Stimulated activated CD8-positive, alpha-beta memory T cell treated with anti-CD3 and anti-CD28 coated beads, Interleukin-2, amount 100 ng/mL, for 48 hours (primary cell): ENCODE measurements around the gene URM1.

ENCODE experiments used
- DNase-seq, 2 donors: peaks; one replicate each; pipeline ENCODE4 v3.0.0-alpha.2; 2020; ENCODE audit warnings: low read depth in 2 of 2

URM1 gene

GRCh38 chr9:128385496-128386460 is 14.6 kb downstream of the URM1 start:
- no peak for DNase-seq

GRCh38 chr9:128388150-128388549 is 17.0 kb downstream of the URM1 start:
- no peak for DNase-seq

- no peak for DNase-seq
Observed at GRCh38 chr9:128389395-128390149, 18.4 kb downstream of the URM1 start.

- DNase-seq, result no peak
Observed at GRCh38 chr9:128390150-128390812, 19.1 kb downstream of the URM1 start.

- DNase-seq, result no peak
Observed at GRCh38 chr9:128390813-128391711, 19.9 kb downstream of the URM1 start.

- no peak for DNase-seq
Observed at GRCh38 chr9:128391956-128392301, 20.8 kb downstream of the URM1 start.

DNA sequence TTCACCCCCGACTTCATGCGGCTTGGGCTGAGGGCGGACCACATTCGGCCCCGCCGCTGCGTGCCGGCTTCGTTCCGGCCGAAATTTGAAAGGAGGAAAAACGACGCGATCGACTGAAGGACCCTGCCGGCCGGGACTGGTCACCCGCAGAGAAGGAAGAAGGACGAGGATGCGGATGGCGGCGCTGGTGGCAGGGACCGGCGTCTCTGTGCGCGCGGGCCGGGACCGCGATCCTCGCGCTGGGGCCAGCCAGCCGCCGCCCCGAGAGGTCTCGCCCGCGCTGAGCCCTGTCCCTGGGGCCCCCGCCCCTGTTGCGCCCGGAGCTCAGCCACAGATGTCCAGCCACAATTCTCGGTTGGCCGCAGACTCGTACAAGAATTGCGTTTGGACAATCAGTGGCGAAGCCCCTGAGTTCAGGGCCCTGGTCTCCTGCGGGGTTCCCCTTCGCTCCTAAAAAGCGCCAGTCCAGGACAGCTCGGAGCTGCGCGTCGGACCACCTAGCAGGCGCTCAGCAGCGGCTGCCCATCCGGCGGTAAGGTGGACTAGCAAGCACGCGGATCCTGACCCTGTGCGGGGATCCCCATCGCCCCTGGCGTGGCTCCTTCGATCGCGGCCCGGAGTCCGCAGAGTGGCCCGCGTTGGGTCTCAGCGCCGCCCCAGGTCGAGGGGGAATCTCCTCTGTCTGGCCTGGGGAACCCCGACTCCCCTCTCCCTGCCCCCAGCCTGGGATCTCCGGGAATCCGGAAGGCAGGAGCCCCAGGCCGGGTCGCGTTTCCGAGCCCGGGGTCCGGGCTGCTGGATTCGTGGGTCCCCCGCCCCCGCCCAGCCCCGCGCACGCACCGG is 21.3 kb downstream of the URM1 start:
- DNase-seq, result no peak

GRCh38 chr9:128393145-128393775 is 22.1 kb downstream of the URM1 start:
- DNase-seq, result no peak

- no peak for DNase-seq
Observed at GRCh38 chr9:128393970-128394369, 22.8 kb downstream of the URM1 start.

- DNase-seq, result no peak
Observed at GRCh38 chr9:128394379-128395168, 23.4 kb downstream of the URM1 start.

DNA sequence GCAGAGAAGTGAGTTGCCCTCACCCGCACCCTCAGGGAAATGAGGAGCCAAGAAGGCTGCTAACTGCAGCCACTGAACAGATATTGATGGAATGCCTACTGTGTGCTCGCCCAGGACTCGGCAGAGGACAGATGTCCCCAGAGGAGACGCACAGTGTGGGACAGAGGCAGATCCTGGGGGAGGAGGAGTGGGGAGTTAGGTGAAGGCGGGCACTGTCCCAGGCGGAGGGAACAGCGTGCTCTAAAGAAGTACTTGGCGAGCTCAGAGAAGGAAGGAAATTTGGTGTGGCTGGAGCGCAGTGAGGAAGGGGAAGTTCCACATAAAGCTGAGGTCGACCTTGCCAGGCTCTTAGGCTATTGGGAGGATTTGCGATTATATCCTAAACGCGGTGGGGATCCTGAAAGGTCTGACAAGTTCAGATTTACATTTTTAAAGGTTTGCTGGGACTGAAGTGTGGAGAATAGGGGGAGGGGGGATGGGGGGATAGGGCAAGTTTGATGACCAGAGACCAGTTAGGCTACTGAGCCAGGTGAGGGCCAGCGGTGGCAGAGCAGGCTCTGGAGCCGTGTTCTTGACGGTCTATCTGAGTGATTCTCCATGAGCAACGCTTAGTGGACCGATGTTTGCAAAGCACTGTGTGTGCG is 25.9 kb downstream of the URM1 start:
- DNase-seq, result no peak

DNA sequence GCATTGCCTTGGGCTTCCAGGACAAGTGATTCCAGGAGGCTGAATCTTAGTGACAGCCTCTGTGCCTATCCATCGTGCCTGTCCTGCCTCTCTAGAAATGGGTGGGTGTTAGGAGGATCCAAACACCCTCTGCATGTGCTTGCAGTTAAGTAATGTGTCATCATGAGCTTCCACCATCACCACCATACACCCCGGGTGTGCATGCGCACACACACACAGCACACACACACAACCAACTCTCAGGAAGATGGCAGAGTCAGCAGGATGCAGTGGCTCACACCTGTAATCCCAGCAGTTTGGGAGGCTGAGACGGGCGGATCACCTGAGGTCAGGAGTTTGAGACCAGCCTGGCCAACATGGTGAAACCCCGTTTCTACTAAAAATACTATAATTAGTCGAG is 26.7 kb downstream of the URM1 start:
- DNase-seq, result no peak

GRCh38 chr9:128399861-128400260 is 28.7 kb downstream of the URM1 start:
- DNase-seq, result no peak

GRCh38 chr9:128404560-128404959 is 33.4 kb downstream of the URM1 start:
- no peak for DNase-seq

DNA sequence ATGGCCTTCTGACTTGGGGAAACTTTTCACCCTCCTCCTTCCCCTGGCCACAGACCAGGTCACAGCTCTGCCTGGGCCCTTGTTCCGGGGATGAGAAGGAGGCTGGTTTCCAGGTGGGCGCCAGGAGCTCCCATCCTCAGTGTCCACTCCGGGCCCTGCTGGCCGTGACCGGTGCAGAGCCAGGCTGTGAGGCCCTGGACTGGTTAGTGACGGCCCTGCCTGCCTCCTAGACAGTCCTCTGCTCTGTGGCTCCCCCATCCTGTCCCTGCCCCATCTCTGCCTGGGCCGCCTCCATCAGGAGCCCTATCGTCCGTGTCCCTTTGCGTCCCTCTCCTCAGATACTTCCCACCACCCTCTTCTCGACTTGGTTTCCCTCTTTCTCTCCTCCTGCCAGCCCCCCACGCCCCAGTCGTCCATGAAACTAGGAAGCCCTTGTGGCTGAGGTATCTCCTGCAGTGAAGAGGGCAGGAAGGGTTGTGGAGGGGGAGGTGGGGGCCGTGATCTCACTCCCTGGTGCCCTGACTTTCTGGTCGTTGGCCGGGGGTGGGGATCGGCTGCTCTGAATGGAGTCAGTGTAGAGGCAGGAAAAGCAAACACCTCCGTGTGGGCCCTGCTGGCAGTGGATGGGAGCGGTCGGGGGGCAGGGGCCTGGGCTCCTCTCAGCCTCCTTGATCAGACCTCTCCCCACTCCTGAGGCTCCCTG is 34.1 kb downstream of the URM1 start:
- DNase-seq, result no peak

GRCh38 chr9:128405780-128406171 is 34.6 kb downstream of the URM1 start:
- DNase-seq, result no peak

DNA sequence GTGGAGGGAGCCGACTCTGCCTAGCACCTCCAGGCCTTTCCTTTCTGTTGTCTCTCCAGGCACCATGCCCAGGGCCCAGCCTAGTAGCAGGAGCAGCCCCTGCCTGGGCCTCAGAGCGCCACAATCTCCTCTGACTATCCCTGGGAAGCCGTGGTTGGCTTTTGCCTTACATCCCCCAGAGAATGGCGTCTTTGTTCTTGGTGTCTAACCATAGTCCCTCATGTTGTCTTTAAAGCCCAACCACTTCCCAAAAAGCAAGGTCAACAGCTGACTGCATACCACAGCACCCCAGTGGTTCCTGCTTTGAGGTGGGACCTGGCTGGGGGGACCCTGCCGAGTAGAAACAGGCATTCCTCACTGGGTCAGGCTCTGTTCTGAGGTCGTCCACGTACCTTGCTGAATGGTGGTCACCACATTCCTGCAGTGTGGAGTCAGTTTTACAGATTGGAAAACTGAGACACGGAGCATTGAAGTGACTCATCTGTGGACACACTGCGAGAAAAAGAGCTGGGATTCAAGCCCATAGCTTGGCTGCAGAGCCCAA is 35.7 kb downstream of the URM1 start:
- no peak for DNase-seq

GRCh38 chr9:128408963-128409431 is 37.8 kb downstream of the URM1 start:
- no peak for DNase-seq
